Stimulated activated CD4-positive, alpha-beta T cell treated with anti-CD3 and anti-CD28 coated beads, TNF-alpha, amount 100 ng/mL, for 24 hours (primary cell): ENCODE results near the gene FARS2.

Source experiments
- DNase-seq, 3 experiments: peaks; one replicate each; pipeline ENCODE4 v3.0.0-alpha.2; 2020; ENCODE audit warnings: low read depth in 3 of 3

FARS2 gene

DNA sequence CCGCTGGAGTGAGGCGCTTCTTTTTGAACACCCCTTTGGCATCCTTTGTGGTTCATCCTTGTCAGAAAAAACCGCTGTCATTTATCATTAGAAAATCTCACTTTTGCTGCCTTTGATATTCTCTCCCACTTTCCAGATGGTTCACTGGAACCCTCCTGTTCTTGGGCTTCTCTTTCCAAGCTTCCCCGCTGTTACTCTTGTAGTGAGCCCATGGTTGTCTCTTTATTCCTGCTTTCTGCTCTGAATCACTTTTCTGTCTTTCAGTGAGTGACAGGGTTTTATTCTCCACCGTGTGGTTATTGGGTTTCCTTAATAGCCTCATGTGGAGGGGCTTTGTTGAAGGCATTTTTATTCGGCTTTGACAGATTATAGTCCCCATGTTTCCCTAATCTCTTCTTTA, 117.0 kb downstream of the FARS2 start:
- DNase-seq: no peak

- peak in 2 of 3 experiments; percentile 3 to 5 for DNase-seq
Observed at GRCh38 chr6:5379647-5380242, 118.4 kb downstream of the FARS2 start.

DNA sequence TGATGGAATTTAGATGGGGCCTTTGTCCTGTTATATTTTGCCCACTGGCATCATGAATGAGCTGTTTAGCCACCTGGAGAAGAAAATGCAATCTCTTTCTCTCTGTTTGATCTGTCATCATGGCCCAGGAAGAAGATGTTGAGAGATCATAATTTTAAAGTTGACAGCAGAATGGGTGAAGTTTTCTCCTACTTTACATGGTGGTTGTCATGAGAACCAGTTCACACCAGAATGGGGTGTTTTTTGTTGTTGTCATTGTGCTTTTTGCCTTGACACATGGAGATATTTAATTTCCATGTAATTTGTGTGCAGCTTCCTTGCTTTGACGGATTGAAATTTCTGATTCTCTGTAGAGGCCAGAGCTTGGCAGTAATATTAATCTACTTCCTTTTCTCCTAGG, 122.5 kb downstream of the FARS2 start:
- DNase-seq: no peak

- no peak for DNase-seq
Observed at GRCh38 chr6:5384276-5384675, 123.0 kb downstream of the FARS2 start.

GRCh38 chr6:5388326-5388725, 127.0 kb downstream of the FARS2 start:
- DNase-seq: no peak

- DNase-seq: no peak
Observed at GRCh38 chr6:5389086-5389745, 127.9 kb downstream of the FARS2 start.

- no peak for DNase-seq
Observed at GRCh38 chr6:5390177-5390576, 128.9 kb downstream of the FARS2 start.

DNA sequence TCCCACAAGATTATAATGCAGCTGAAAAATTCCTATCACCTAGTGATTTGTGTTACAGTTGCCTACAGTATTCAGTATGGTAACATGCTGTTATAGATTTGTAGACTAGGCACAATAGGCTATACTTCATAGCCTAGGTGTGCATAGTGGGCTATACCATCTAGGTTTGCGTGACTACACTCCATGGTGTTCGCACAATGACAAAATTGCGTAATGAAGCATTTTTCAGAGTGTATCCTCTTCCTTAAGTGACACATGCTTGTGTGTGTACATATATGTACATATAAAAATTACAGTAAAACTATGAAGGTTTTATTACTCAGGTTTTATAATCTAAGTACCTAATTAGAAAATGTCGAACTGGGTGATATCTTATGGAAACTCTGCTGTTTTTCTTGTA, 133.0 kb downstream of the FARS2 start:
- DNase-seq: no peak

GRCh38 chr6:5395719-5396118, 134.4 kb downstream of the FARS2 start:
- DNase-seq: no peak

- DNase-seq: peak in 1 of 3 experiments; percentile 2
Observed at GRCh38 chr6:5398530-5398929, 137.2 kb downstream of the FARS2 start.

- DNase-seq: no peak
Observed at GRCh38 chr6:5399391-5399790, 138.1 kb downstream of the FARS2 start.

DNA sequence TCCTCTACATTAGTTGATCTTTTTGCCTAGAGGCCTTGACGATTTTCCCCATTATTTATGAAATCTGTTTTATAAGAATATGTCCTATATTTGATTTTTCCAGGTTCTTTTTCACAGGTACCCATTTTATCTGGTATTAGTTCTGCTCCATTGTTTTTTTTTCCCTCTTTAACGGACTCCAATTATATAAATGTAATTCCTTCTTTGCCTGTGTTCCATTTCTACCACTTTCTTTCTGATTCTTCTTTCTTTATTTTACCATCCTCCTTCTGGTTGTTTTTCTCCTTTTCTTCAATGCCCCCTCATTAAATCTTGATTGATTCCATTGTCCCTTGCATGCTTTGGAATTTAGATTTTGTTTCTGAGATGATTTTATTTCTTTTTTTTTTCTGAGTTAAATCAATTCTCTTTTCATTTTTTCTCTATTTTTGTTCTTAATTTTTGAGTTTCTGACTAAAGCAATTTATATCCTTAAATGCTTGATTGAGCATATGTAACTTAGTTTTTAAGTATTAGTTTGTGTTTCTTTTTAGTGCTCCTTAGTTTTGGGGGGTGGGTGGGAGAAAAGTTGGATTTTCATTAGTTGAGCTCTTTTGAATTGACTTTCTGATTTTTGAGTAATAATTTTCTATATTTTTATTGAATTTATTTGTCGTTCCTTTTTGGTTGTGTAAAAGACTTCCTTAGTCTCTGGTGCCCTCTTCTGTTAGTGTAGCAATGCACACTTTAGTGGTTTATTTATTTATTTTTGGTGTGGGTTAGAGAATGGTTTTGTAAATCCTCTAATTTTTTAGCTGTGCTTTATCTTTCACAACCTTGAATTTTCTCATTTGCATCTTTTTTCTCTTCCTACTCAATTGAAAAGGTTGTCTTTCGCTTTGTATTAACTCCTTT, 140.8 kb downstream of the FARS2 start:
- DNase-seq: no peak

GRCh38 chr6:5403076-5403475, 141.8 kb downstream of the FARS2 start:
- DNase-seq: no peak

GRCh38 chr6:5403609-5404008, 142.3 kb downstream of the FARS2 start:
- DNase-seq: no peak

GRCh38 chr6:5405976-5406375, 144.7 kb downstream of the FARS2 start:
- no peak for DNase-seq

GRCh38 chr6:5411414-5411813, 150.1 kb downstream of the FARS2 start:
- DNase-seq: no peak

- no peak for DNase-seq
Observed at GRCh38 chr6:5412017-5412416, 150.7 kb downstream of the FARS2 start.

GRCh38 chr6:5412663-5413062, 151.3 kb downstream of the FARS2 start:
- no peak for DNase-seq

DNA sequence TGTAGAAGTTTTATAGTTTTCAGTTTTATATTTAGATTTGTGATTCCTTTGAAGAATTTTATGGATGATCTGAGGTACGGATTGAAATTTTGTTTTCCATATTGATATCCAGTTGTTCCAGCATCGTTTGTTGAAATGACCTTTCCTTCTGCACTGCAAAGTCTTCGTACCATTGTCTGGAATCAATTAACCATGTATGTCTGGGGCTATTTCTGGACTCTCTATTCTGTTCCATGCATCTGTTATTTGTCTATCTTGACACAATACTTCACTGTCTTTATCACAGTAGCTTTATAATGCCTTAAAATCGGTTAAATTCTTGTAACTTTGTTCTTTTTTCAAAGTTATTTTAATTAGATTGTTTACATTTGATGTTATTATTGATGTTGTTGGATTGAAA, 154.9 kb downstream of the FARS2 start:
- DNase-seq: no peak

DNA sequence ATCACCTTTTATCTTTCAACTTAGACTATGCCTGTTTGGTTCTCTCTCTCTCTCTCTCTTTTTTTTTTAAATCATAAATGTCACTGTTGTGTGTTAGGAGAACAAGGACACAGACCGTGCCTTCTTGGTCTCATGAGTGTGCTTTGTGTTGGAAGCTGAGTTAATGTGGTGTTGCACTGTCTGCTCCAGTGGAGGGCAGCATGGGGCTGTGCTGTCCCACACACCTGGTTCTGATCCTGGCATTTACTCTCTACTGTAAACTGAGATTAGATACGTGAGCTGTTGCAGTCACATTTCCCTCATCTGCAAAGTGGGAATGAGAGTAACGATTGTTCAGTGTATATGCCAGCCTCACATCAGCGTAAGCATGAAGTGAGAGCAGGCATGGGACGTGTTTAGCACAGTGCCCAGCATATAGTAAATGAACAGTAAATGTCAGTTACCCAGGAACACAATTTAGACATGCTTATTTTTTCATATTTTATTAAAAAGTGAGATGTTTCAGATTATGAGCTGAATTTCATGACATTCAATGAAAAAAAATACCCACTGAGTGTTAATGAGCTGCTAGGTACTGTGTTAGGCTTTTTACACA, 161.1 kb downstream of the FARS2 start:
- DNase-seq: peak in 1 of 3 experiments; percentile 0

- DNase-seq: no peak
Observed at GRCh38 chr6:5423251-5423650, 161.9 kb downstream of the FARS2 start.

DNA sequence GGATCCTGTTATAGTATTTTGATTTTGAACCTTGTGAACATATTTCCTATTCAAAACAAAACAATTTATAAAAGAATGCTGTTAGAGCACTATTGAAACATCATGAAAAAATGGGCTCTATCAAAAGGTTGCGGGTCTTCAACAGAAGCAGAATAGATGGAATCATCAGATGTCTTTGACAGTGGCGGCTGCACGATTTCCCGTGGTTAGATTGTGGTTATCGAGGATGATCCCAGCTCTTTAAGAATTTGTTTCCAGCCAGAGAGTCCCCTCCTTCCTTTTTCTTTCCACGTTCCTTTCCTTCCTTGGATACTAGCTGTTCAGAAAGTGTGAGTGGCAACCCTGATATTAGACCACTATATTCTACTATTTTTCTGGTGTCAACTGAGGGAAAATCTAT, 163.4 kb downstream of the FARS2 start:
- no peak for DNase-seq
